ENCODE data around the gene AMPD2.

Gene AMPD2

GRCh38 chr1:109643385-109644230 is 24.0 kb downstream of the AMPD2 start:
- in situ Hi-C loops (cut with HindIII; ENCODE audit: low sequenced_read_pairs): loop anchor here (10.0 kb wide), 1 partner anchor 131 kb away; no protein-coding TSS in a partner anchor
- DNase-seq (ENCODE audit: low read depth, low spot score): peak; percentile 64
- H3K4me3 ChIP-seq (ENCODE audit: low read depth, low read length): no peak overlapping the region
- TF ChIP-seq CTCF (IDR thresholded peaks at IDR 0.05; ENCODE audit: low read depth, low read length): peak; percentile 91

- H3K4me3 ChIP-seq (ENCODE audit: low read depth, low read length): no peak overlapping the region
- in situ Hi-C loops (cut with HindIII; ENCODE audit: low sequenced_read_pairs): loop anchor here (10.0 kb wide), 1 partner anchor 130 kb away; no protein-coding TSS in a partner anchor
- no peak for DNase-seq (ENCODE audit: low read depth, low spot score)
- TF ChIP-seq CTCF (IDR thresholded peaks at IDR 0.05; ENCODE audit: low read depth, low read length): no peak
Observed at GRCh38 chr1:109644670-109645069, 25.0 kb downstream of the AMPD2 start.

- in situ Hi-C loops (cut with HindIII; ENCODE audit: low sequenced_read_pairs): loop anchor here (10.0 kb wide), 1 partner anchor 125 kb away; no protein-coding TSS in a partner anchor
- DNase-seq (ENCODE audit: low read depth, low spot score): peak; percentile 43
- peak overlapping the region; percentile 21 for H3K4me3 ChIP-seq (ENCODE audit: low read depth, low read length)
- TF ChIP-seq CTCF (IDR thresholded peaks at IDR 0.05; ENCODE audit: low read depth, low read length): peak; percentile 29
Observed at GRCh38 chr1:109649491-109649914, 29.9 kb downstream of the AMPD2 start.

- H3K4me3 ChIP-seq (ENCODE audit: low read depth, low read length): no peak overlapping the region
- no peak for DNase-seq (ENCODE audit: low read depth, low spot score)
- no peak for TF ChIP-seq CTCF (IDR thresholded peaks at IDR 0.05; ENCODE audit: low read depth, low read length)
- in situ Hi-C loops (cut with HindIII; ENCODE audit: low sequenced_read_pairs): no loop called here
Observed at GRCh38 chr1:109650609-109651008, 31.0 kb downstream of the AMPD2 start.

- no peak for TF ChIP-seq CTCF (IDR thresholded peaks at IDR 0.05; ENCODE audit: low read depth, low read length)
- DNase-seq (ENCODE audit: low read depth, low spot score): no peak
- H3K4me3 ChIP-seq (ENCODE audit: low read depth, low read length): no peak overlapping the region
- in situ Hi-C loops (cut with HindIII; ENCODE audit: low sequenced_read_pairs): no loop called here
Observed at GRCh38 chr1:109652402-109652801, 32.8 kb downstream of the AMPD2 start.

- in situ Hi-C loops (cut with HindIII; ENCODE audit: low sequenced_read_pairs): no loop called here
Observed at GRCh38 chr1:109653306-109653705, 33.7 kb downstream of the AMPD2 start.

More at GRCh38 chr1:109653306-109653705, 33.7 kb downstream of the AMPD2 start:
- DNase-seq (ENCODE audit: low read depth, low spot score): no peak
- TF ChIP-seq CTCF (IDR thresholded peaks at IDR 0.05; ENCODE audit: low read depth, low read length): no peak
- no peak overlapping the region for H3K4me3 ChIP-seq (ENCODE audit: low read depth, low read length)
